ENCODE data around the gene CNTN4.

DNA sequence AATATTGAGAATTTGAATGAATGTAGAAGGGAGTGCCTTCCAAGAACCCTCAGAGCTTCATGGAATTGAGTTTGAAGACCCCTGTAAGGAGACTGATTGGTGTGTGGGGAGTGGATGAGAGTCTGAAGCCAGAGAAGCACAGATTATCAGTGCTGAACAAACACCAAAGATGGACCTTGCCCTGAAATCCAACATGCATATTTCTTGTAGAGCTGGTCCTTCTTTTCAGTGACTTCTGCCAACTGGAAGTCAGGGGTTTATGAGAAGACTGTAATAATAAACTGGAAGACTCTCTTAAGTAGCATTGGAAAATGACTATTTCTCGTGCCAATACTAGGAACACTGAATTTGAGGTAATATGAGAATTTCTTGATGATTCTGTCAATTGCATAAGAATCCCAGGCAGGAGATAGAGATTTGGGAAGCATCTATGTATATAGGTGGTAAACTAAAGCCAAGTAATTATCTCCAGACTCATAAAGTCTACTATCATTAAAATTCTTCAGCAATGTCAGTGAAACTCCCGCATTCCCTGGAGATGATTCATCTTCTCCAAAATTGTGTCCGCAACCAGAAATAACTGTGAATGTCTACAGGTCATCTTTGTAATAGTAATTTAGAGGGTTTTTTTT, 797.8 kb downstream of the CNTN4 start:
- TF ChIP-seq, protein P1, sequence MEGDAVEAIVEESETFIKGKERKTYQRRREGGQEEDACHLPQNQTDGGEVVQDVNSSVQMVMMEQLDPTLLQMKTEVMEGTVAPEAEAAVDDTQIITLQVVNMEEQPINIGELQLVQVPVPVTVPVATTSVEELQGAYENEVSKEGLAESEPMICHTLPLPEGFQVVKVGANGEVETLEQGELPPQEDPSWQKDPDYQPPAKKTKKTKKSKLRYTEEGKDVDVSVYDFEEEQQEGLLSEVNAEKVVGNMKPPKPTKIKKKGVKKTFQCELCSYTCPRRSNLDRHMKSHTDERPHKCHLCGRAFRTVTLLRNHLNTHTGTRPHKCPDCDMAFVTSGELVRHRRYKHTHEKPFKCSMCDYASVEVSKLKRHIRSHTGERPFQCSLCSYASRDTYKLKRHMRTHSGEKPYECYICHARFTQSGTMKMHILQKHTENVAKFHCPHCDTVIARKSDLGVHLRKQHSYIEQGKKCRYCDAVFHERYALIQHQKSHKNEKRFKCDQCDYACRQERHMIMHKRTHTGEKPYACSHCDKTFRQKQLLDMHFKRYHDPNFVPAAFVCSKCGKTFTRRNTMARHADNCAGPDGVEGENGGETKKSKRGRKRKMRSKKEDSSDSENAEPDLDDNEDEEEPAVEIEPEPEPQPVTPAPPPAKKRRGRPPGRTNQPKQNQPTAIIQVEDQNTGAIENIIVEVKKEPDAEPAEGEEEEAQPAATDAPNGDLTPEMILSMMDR (IDR thresholded peaks at IDR 0.05): no peak
- TF ChIP-seq POLR2AphosphoS5 (IDR thresholded peaks at IDR 0.05) (no peak), POLR2A (IDR thresholded peaks at IDR 0.05) (no peak), EP300 (IDR thresholded peaks at IDR 0.05) (no peak)

Measured in upper lobe of left lung (tissue), 4 donors.